ENCODE measurements around the gene CASZ1. TPM values are rescaled to one million over a fixed set of nuclear protein-coding genes. Genes with fewer than 3 reads are reported as not detected.

The CASZ1 gene
- total RNA-seq, 1 experiment from 2014 or later = 27.8 TPM

- ATAC-seq (peak; percentile 71), DNase-seq (ENCODE audit: low read depth, low spot score) (no peak)
- BruUV-seq (replicated peaks) = no TSS peak
- in situ Hi-C loops (cut with HindIII; ENCODE audit: low pct_unique_long_range_greater_than_20kb, low sequenced_read_pairs) (no loop called here), intact Hi-C loops (cut with micrococcal nuclease; ENCODE audit: unreplicated experiment) (no loop called here)
- no peak for TF ChIP-seq REST (IDR thresholded peaks at IDR 0.05; ENCODE audit: insufficient read depth in 1 of 2, low read depth in 2 of 2, low read length in 1 of 2)
- no peak for TF ChIP-seq CTCF (IDR thresholded peaks at IDR 0.05)
- Histone ChIP-seq H3K27me3 (ENCODE audit: control insufficient read depth, insufficient read depth, low read length) (no peaks in the 10 kb centered on the region), H3K4me1 (ENCODE audit: control insufficient read depth, insufficient read depth, low read length) (peaks cover 13% of the 10 kb centered on the region), H3K27ac (ENCODE audit: low read length) (peak overlapping the region; percentile 68), H3K9me3 (ENCODE audit: control insufficient read depth, insufficient read depth, low read depth, low read length) (no peaks in the 10 kb centered on the region), H3K36me3 (ENCODE audit: control insufficient read depth, insufficient read depth, low read length) (no peaks in the 10 kb centered on the region), H3K4me3 (ENCODE audit: low read depth in 2 of 2, low read length in 2 of 2) (peak overlapping the region; percentile 8 to 30; a peak in 3 of 4 replicates)
- POLR2A ChIA-PET = interaction anchor here (0.6 kb wide), 1 partner anchor 106 kb away, joined by 3 read pairs; no protein-coding TSS in a partner anchor
- CTCF ChIA-PET = no interaction called here
Measured at GRCh38 chr1:10802944-10803715, 6.7 kb upstream of the CASZ1 start.

GRCh38 chr1:10800778-10801177, 4.3 kb upstream of the CASZ1 start:
- ChIA-PET CTCF (interaction anchor here (0.5 kb wide), 1 partner anchor 86 kb away, joined by 6 read pairs; no protein-coding TSS in a partner anchor), POLR2A (no interaction called here)
- Histone ChIP-seq H3K27ac (ENCODE audit: low read length) (no peak overlapping the region), H3K4me3 (ENCODE audit: low read depth in 2 of 2, low read length in 2 of 2) (no peak overlapping the region), H3K27me3 (ENCODE audit: control insufficient read depth, insufficient read depth, low read length) (no peaks in the 10 kb centered on the region), H3K9me3 (ENCODE audit: control insufficient read depth, insufficient read depth, low read depth, low read length) (no peaks in the 10 kb centered on the region), H3K36me3 (ENCODE audit: control insufficient read depth, insufficient read depth, low read length) (no peaks in the 10 kb centered on the region), H3K4me1 (ENCODE audit: control insufficient read depth, insufficient read depth, low read length) (peaks cover 16% of the 10 kb centered on the region)
- DNase-seq (ENCODE audit: low read depth, low spot score) (no peak), ATAC-seq (no peak)
- TF ChIP-seq POLR2AphosphoS5 (IDR thresholded peaks at IDR 0.05; ENCODE audit: low read depth, low read length) (no peak), REST (IDR thresholded peaks at IDR 0.05; ENCODE audit: insufficient read depth in 1 of 2, low read depth in 2 of 2, low read length in 1 of 2) (no peak), SIN3A (IDR thresholded peaks at IDR 0.05; ENCODE audit: borderline replicate concordance, insufficient read depth, low read depth, low read length) (no peak), TCF7L2 (IDR thresholded peaks at IDR 0.05; ENCODE audit: low read depth, low read length) (no peak), CTCF (IDR thresholded peaks at IDR 0.05) (no peak)
- intact Hi-C loops (cut with micrococcal nuclease; ENCODE audit: unreplicated experiment) = no loop called here
- in situ Hi-C loops (cut with HindIII; ENCODE audit: low pct_unique_long_range_greater_than_20kb, low sequenced_read_pairs) = no loop called here
- no TSS peak for BruUV-seq (replicated peaks)

Measured in Panc1 (cell line).